Activated naive CD4-positive, alpha-beta T cell treated with anti-CD3 and anti-CD28 coated beads, Interleukin-2, amount 50 U/mL, for 16 hours (primary cell): ENCODE data around the gene PLP2.

ENCODE experiments used
- DNase-seq: peaks from one replicate; pipeline ENCODE4 v3.0.0-alpha.2; 2020

PLP2 gene

DNA sequence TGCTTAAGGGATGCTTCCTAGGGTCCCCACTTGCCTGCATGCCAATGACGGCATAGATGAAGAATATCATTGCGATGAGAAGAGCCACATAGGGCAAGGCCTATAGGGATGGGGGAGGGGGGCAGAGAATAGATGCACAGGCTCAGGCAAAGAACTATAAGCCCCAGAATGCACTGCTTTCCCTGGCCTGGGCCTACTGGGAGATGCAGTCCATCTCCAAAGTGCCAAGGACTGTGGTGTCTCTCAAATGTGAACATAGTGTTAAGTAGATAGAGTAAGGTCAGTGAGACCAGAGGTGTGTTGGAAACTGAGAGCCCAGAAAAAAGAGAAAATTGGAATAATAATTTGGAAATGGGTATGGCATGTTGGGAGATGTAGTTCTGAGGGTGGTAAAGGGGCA, 40.5 kb downstream of the PLP2 start:
- no peak for DNase-seq

GRCh38 chrX:49212861-49213260, 41.2 kb downstream of the PLP2 start:
- DNase-seq: no peak

- no peak for DNase-seq
Observed at GRCh38 chrX:49214416-49214815, 42.7 kb downstream of the PLP2 start.

GRCh38 chrX:49214996-49215526, 43.4 kb downstream of the PLP2 start:
- no peak for DNase-seq

GRCh38 chrX:49220100-49220499, 48.4 kb downstream of the PLP2 start:
- no peak for DNase-seq

- DNase-seq: no peak
Observed at GRCh38 chrX:49221868-49222267, 50.2 kb downstream of the PLP2 start.
